Endothelial cell of umbilical vein (primary cell): Measurements from ENCODE around the gene SPRR3. TPM values are rescaled to one million over a fixed set of nuclear protein-coding genes. Genes with fewer than 3 reads are reported as not detected.

Experiments used
- BruUV-seq: library from RNA; stranded (reverse); fragments of 400-500 nt; replicated peaks from 2 replicates; lab custom pipeline; 2021; lab: Mats Ljungman, UMichigan
- CTCF ChIA-PET: fragments of 300-600, 350-600 bp; sonication (Branson Sonifier 250); formaldehyde crosslinking; loops from one replicate; lab custom pipeline; 2021; ENCODE audit warnings: antibody characterized with exemption, inconsistent platforms; lab: Charles Lee
- POLR2A ChIA-PET: fragments of 300-600, 350-600 bp; sonication (Branson Sonifier 250); formaldehyde crosslinking; loops from one replicate; lab custom pipeline; 2021; ENCODE audit warnings: antibody characterized with exemption, inconsistent platforms; lab: Charles Lee
- DNase-seq: peaks from one replicate; pipeline ENCODE4 v3.0.0-alpha.2; 2011; ENCODE audit warnings: low read depth, low spot score
- FAIRE-seq: peaks from 2 replicates; lab custom pipeline; 2011; peaks lifted over from hg19 to GRCh38; lab: Jason Lieb, UNC
- H2AFZ ChIP-seq: 2 replicates; pipeline ENCODE4 v1.6.0; 2012; ENCODE audit warnings: low read depth, low read length, control low read depth, inconsistent platforms
- H3K27ac ChIP-seq: 2 replicates; pipeline ENCODE4 v1.5.1; 2011; ENCODE audit warnings: low read depth, mild to moderate bottlenecking, control low read depth, low read length, moderate library complexity; ENCODE audit not compliant: insufficient read depth
- H3K27me3 ChIP-seq, 2 experiments: 2 replicates each; pipeline versions ENCODE4 v1.6.0 to v1.6.1; 2011; ENCODE audit warnings: low read length in 2 of 2, mixed read lengths in 1 of 2; ENCODE audit not compliant: control insufficient read depth in 2 of 2, insufficient read depth in 2 of 2
- H3K36me3 ChIP-seq, 2 experiments: 2 replicates in 1 of 2; 3 replicates in 1 of 2; pipeline ENCODE4 v1.5.1; 2011; ENCODE audit warnings: low read length in 2 of 2, mild to moderate bottlenecking in 1 of 2, moderate library complexity in 1 of 2; ENCODE audit not compliant: control insufficient read depth in 2 of 2, insufficient read depth in 2 of 2; ENCODE audit errors: extremely low read depth in 1 of 2
- H3K4me1 ChIP-seq: 3 replicates; pipeline ENCODE4 v1.5.1; 2011; ENCODE audit warnings: mild to moderate bottlenecking, low read length; ENCODE audit not compliant: control insufficient read depth, insufficient read depth; ENCODE audit errors: extremely low read depth
- H3K4me2 ChIP-seq: 2 replicates; pipeline ENCODE4 v1.6.1; 2011; ENCODE audit warnings: low read length, control low read depth, mixed read lengths; ENCODE audit not compliant: insufficient read depth
- H3K4me3 ChIP-seq, 3 experiments: fragments of 200-600 bp in 1 of 3; sonication (generic), shearing (Covaris generic) in 1 of 3; replicated peaks in 1 of 3; 2 replicates each; pipeline ENCODE4 v1.5.1; 2011 to 2016; ENCODE audit warnings: control low read depth in 3 of 3, low read length in 3 of 3, mild to moderate bottlenecking in 2 of 3, inconsistent platforms in 1 of 3, low read depth in 1 of 3, moderate library complexity in 1 of 3; ENCODE audit not compliant: insufficient read depth in 1 of 3
- H3K79me2 ChIP-seq: 2 replicates; pipeline ENCODE4 v1.6.0; 2012; ENCODE audit warnings: low read length, inconsistent platforms; ENCODE audit not compliant: control insufficient read depth, insufficient read depth
- H3K9ac ChIP-seq: replicated peaks from 2 replicates; pipeline ENCODE3; 2011; ENCODE audit warnings: low read length, control low read depth; ENCODE audit not compliant: insufficient read depth; ENCODE audit errors: extremely low read depth
- H3K9me1 ChIP-seq: replicated peaks from 3 replicates; pipeline ENCODE4 v1.6.0; 2011; ENCODE audit warnings: mild to moderate bottlenecking, low read length; ENCODE audit not compliant: control insufficient read depth, insufficient read depth; ENCODE audit errors: extremely low read depth
- H3K9me3 ChIP-seq: replicated peaks from 2 replicates; pipeline ENCODE4 v1.5.1; 2012; ENCODE audit warnings: low read length, inconsistent platforms; ENCODE audit not compliant: control insufficient read depth, insufficient read depth
- H4K20me1 ChIP-seq: replicated peaks from 2 replicates; pipeline ENCODE3; 2011; ENCODE audit warnings: mild to moderate bottlenecking, low read length; ENCODE audit not compliant: control insufficient read depth, insufficient read depth; ENCODE audit errors: extremely low read depth
- EZH2 ChIP-seq: IDR thresholded peaks from 2 replicates; pipeline ENCODE4 v1.6.1; 2012; ENCODE audit warnings: borderline replicate concordance, low read depth, mild to moderate bottlenecking, moderate library complexity, low read length, inconsistent platforms; ENCODE audit not compliant: severe bottlenecking
- FOS ChIP-seq: IDR thresholded peaks from 2 replicates; pipeline ENCODE4 v1.6.1; 2011; ENCODE audit warnings: mild to moderate bottlenecking, low read length, moderate library complexity, borderline replicate concordance; ENCODE audit not compliant: insufficient read depth
- GATA2 ChIP-seq: IDR thresholded peaks from 2 replicates; pipeline ENCODE4 v1.7.0; 2011; ENCODE audit warnings: low read depth, mild to moderate bottlenecking, moderate library complexity, mixed read lengths, low read length; ENCODE audit not compliant: insufficient read length, insufficient read depth
- JUN ChIP-seq: IDR thresholded peaks from 2 replicates; pipeline ENCODE4 v1.6.1; 2011; ENCODE audit warnings: borderline replicate concordance, low read depth; ENCODE audit not compliant: insufficient read length, insufficient read depth
- MYC ChIP-seq: IDR thresholded peaks from one replicate; pipeline ENCODE4 v1.6.1; 2011; ENCODE audit warnings: mild to moderate bottlenecking, low read depth, low read length
- POLR2AphosphoS5 ChIP-seq: IDR thresholded peaks from 2 replicates; pipeline ENCODE4 v1.6.1; 2012; ENCODE audit warnings: low read depth, mild to moderate bottlenecking, control low read depth, low read length, moderate library complexity; ENCODE audit not compliant: insufficient read depth
- dilution Hi-C: fragments of 300-500 bp; cut with MboI; formaldehyde crosslinking; loops from one replicate; pipeline ENCODE4 v1.15.0; 2019; ENCODE audit warnings: low sequenced_read_pairs; ENCODE audit not compliant: extremely low pct_ligation_motif_present
- intact Hi-C: fragments of 100-400 bp; cut with micrococcal nuclease; formaldehyde crosslinking; loops from one replicate; pipeline ENCODE4 v1.10.0; 2022
- polyA plus RNA-seq, 4 experiments: library from polyadenylated mRNA; depleted of rRNA in 3 of 4; stranded (reverse) in 3 of 4; unstranded in 1 of 4; fragments of >200 nt; gene quantifications; 2 replicates each; pipeline versions ENCODE4 v1.2.1 to v1.2.3, GENCODE V29; 2011 to 2012; ENCODE audit warnings: missing spikeins in 1 of 4
- total RNA-seq: library from RNA; stranded (reverse); gene quantifications from 2 replicates; pipeline ENCODE4 v1.2.3, GENCODE V29; 2021

SPRR3 gene
- total and polyA plus RNA-seq, 2 donors (not counting 3 experiments of a cell fraction or from before 2014, with no cell fraction given) = not detected

GRCh38 chr1:152954436-152954835 is 47.1 kb upstream of the SPRR3 start:
- Histone ChIP-seq H3K9me3 (no peaks in the 10 kb centered on the region), H3K79me2 (no peaks in the 10 kb centered on the region), H3K27ac (no peak overlapping the region), H3K9ac (no peak overlapping the region), H3K4me3 (no peak overlapping the region), H3K4me2 (no peak overlapping the region), H3K9me1 (no peaks in the 10 kb centered on the region), H4K20me1 (no peaks in the 10 kb centered on the region), H3K4me1 (no peaks in the 10 kb centered on the region), H2AFZ (no peak overlapping the region), H3K36me3 (no peaks in the 10 kb centered on the region), H3K27me3 (no peaks in the 10 kb centered on the region)
- FAIRE-seq = no peak
- no TSS peak for BruUV-seq
- DNase-seq = no peak
- CTCF ChIA-PET = no interaction called here
- intact Hi-C loops (no loop called here), dilution Hi-C loops (no loop called here)
- POLR2A ChIA-PET = no interaction called here
- TF ChIP-seq GATA2 (peak; percentile 13), JUN (no peak)

GRCh38 chr1:152957561-152957960 is 44.0 kb upstream of the SPRR3 start:
- Histone ChIP-seq H3K27ac (no peak overlapping the region), H3K4me1 (no peaks in the 10 kb centered on the region), H3K79me2 (no peaks in the 10 kb centered on the region), H3K27me3 (no peaks in the 10 kb centered on the region), H4K20me1 (no peaks in the 10 kb centered on the region), H3K36me3 (no peaks in the 10 kb centered on the region), H3K9ac (no peak overlapping the region), H3K9me3 (no peaks in the 10 kb centered on the region), H3K9me1 (no peaks in the 10 kb centered on the region), H2AFZ (no peak overlapping the region), H3K4me2 (no peak overlapping the region), H3K4me3 (no peak overlapping the region)
- intact Hi-C loops = no loop called here
- DNase-seq = no peak
- no TSS peak for BruUV-seq
- ChIA-PET POLR2A (no interaction called here), CTCF (no interaction called here)
- TF ChIP-seq JUN (no peak), EZH2 (no peak), POLR2AphosphoS5 (no peak), FOS (no peak), MYC (no peak)
- no peak for FAIRE-seq
- dilution Hi-C loops = no loop called here
